Measurements from ENCODE around the gene LGALS7. TPM values are rescaled to one million over a fixed set of nuclear protein-coding genes. Genes with fewer than 3 reads are reported as not detected.

The LGALS7 gene
- total RNA-seq, 1 donor from 2014 or later = 1.1 TPM

DNA sequence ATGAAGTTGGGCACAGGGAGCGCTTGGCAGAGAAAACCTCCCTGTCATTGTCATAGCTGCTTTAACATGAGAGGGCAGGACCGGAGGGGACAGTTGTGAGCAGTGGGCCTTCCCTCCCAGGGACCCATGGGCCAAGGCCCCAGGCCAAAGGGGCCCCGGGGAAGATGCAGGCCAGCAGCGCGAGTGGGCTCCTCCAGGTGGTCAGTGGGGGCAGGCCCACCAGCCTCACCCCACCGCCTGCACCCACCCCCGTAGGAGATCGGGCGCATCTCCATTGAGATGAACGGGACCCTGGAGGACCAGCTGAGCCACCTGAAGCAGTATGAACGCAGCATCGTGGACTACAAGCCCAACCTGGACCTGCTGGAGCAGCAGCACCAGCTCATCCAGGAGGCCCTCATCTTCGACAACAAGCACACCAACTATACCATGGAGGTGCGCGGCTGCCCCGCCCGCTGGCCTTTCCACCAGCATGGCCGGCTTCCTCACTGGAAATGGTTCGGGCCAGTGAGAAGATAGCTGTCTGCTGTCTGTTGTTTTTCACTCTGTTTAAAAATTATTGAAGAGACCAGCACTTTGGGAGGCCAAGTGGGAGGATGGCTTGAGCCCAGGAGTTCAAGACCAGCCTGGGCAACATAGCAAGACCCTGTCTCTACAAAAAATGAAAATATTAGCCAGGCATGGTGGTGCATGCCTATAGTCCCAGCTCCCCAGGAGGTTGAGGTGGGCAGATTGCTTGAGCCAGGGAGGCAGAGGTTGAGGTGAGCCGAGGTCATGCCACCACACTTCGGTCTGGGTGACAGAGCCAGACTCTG, 47.6 kb downstream of the LGALS7 start:
- no peak for DNase-seq

DNA sequence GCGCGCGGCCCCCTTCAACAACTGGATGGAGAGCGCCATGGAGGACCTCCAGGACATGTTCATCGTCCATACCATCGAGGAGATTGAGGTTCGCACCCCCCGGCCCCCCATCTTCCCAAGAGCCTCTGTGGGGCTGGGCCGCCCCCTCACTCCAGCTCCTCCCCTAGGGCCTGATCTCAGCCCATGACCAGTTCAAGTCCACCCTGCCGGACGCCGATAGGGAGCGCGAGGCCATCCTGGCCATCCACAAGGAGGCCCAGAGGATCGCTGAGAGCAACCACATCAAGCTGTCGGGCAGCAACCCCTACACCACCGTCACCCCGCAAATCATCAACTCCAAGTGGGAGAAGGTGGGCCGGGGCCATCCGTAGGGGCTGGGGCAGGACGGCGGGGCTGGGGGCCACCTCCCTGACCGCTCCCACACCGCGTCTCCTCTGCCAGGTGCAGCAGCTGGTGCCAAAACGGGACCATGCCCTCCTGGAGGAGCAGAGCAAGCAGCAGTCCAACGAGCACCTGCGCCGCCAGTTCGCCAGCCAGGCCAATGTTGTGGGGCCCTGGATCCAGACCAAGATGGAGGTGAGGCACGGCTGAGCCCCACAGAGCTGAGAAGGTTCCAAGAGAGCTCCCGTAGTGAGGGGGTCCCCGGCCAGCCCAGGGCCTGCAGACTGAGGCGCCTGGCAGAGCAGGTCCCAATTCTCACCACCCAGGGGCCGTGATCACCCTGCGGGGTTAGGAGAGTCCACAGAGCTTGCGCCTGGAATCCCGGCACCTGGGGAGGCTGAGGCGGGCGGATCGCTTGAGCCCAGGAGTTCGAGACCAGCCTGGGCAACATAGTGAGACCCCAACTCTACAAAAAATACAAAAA, 49.1 kb downstream of the LGALS7 start:
- DNase-seq = no peak

DNA sequence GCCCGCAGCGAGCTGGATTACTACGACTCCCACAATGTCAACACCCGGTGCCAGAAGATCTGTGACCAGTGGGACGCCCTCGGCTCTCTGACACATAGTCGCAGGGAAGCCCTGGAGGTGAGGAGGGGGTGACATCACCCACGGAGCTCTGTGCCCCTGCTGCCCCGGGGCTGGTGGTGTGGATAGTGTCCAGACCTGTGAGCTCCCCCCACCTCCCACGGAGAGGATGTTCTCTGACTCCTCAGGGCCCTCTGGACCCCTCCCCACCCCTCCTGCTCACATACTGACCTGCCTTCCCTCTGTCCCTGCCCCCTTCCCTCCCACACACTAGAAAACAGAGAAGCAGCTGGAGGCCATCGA, 49.7 kb downstream of the LGALS7 start:
- no peak for DNase-seq

DNA sequence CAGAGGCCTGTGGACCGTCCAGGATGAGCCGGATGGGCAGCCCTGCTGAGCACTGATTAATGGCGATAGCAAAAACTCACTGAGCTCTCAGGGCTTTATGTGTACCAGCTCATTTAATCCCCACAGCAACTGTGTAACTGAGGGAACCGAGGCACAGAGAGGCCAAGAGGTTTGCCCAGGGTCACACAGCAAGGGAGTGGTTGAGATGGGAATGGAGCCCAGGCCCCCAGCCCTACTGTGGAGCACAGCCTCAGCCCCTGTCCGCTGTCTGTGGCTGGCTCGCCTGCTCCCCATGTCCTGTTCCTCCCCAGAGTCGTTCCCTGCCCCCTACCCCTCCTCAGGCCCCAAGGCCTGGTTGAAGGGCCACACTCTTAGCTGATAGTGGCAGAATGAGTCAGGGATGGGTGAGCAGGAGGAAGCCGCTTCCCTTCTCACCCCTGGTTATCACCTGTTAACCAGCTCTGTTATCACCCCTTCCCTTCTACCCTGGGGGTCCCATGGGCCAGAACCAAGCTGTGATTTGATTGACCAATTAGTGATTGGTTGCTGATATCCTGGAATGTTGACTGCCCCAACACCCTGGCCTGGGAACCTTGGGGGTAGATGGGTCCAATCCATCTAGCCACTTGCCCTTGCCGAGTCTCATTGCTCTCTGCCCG, 50.2 kb downstream of the LGALS7 start:
- DNase-seq = no peak

DNA sequence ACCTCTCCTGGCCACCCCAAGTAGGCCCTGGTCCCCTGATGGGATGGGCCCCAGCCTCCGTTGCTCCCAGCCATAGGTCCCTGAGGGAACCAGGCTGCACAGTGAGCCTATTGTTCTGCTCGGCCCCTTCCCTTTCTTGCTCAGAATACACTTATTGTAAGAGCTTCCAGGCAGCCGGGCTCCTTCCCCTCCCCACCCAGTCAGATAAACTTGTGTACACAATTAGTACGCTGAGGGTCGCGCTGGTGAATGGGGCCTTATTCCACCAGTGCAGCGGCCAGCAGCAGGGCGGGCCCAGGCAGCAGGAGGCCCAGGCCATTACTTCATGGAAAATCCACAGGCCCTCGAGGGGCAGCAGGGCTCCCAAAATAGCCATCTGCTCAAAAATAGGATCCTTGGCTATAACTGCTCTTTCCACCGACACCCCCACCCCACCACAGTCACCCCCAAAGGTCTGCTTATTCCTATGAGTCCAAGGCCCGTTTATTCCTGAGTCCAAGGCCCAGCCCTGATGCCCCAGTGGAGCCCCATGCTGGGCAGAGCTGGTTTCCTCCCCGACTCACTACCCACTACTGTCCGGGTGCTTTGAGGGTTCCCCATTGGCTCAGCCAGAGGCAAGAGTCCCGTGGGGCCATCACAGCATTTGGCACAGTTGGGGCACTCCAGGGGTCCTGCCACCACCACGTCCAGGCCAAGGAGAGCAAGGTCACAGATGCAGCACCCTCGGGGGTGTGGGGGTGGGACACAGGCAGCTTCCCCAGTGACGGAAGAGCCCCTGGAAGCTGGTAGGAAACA, 51.1 kb downstream of the LGALS7 start:
- DNase-seq = peak; percentile 58

DNA sequence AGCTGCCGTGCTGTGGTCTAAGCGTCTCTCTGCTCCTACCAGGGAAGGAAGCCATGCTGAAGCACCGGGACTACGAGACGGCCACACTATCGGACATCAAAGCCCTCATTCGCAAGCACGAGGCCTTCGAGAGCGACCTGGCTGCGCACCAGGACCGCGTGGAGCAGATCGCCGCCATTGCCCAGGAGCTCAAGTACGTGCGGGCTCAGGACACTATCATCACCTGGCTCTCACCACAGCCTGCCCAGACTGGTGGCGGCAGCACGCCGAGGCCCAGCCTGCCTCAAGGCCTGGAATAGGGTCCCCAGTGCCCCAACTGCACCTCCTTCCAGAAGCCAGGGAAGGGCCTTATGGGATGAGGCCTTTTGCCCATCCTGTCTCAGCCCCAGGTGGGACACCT, 51.8 kb downstream of the LGALS7 start:
- no peak for DNase-seq

Small RNAs within 50 kb of the gene (small RNA-seq; reads per million reads assigned to genes)
- not detected for gene RNU6-140P

Other genes with a start within 250 kb of the LGALS7 start
- gene MAP4K1, start 155.6 kb downstream of the LGALS7 start, total RNA-seq = 0.16 TPM
- 149 TPM for gene EIF3K, start 154.3 kb downstream of the LGALS7 start, total RNA-seq
- 53.2 TPM for gene ACTN4, start 125.9 kb downstream of the LGALS7 start, total RNA-seq
- gene CAPN12, start 29.0 kb downstream of the LGALS7 start, total RNA-seq = not detected
- not detected for gene LGALS7B, start 15.7 kb upstream of the LGALS7 start, total RNA-seq
- 1.4 TPM for gene LGALS4, start 39.4 kb upstream of the LGALS7 start, total RNA-seq
- gene ECH1, start 58.3 kb upstream of the LGALS7 start, total RNA-seq = 12.9 TPM
- gene HNRNPL, start 76.5 kb upstream of the LGALS7 start, total RNA-seq = 350 TPM
- 2.5 TPM for gene RINL, start 104.8 kb upstream of the LGALS7 start, total RNA-seq
- 57.2 TPM for gene SIRT2, start 126.1 kb upstream of the LGALS7 start, total RNA-seq
- 4.1 TPM for gene NFKBIB, start 126.5 kb upstream of the LGALS7 start, total RNA-seq
- gene CCER2, start 138.7 kb upstream of the LGALS7 start, total RNA-seq = 1.1 TPM
- gene SARS2, start 157.2 kb upstream of the LGALS7 start, total RNA-seq = 5.0 TPM
- 13.1 TPM for gene MRPS12, start 157.4 kb upstream of the LGALS7 start, total RNA-seq
- 3.6 TPM for gene FBXO17, start 202.2 kb upstream of the LGALS7 start, total RNA-seq

Measured in occipital lobe (tissue), 3 donors.